Keratinocyte (primary cell): ENCODE results near the gene ADGRG1. TPM values are rescaled to one million over a fixed set of nuclear protein-coding genes. Genes with fewer than 3 reads are reported as not detected.

ENCODE experiments used
- DNase-seq: peaks from one replicate; pipeline ENCODE4 v3.0.0-alpha.2; 2011; ENCODE audit warnings: low read depth, missing footprints, low spot score
- FAIRE-seq: peaks from 2 replicates; lab custom pipeline; 2011; peaks lifted over from hg19 to GRCh38; lab: Jason Lieb, UNC
- H2AFZ ChIP-seq: 2 replicates; pipeline ENCODE4 v1.6.0; 2012; ENCODE audit warnings: low read length, control low read depth, inconsistent platforms; ENCODE audit not compliant: control insufficient read depth
- H3K27ac ChIP-seq: 2 replicates; pipeline ENCODE4 v1.5.1; 2011; ENCODE audit warnings: low read length; ENCODE audit not compliant: control insufficient read depth, insufficient read depth
- H3K27me3 ChIP-seq: 3 replicates; pipeline ENCODE4 v1.6.0; 2011; ENCODE audit warnings: low read length; ENCODE audit not compliant: control insufficient read depth, insufficient read depth; ENCODE audit errors: extremely low read depth
- H3K36me3 ChIP-seq, 2 experiments: 2 replicates in 1 of 2; 3 replicates in 1 of 2; pipeline ENCODE4 v1.5.1; 2011; ENCODE audit warnings: low read length in 2 of 2, mild to moderate bottlenecking in 1 of 2; ENCODE audit not compliant: control insufficient read depth in 2 of 2, insufficient read depth in 2 of 2; ENCODE audit errors: extremely low read depth in 1 of 2
- H3K4me1 ChIP-seq: 3 replicates; pipeline ENCODE4 v1.5.1; 2011; ENCODE audit warnings: low read length; ENCODE audit not compliant: control insufficient read depth, insufficient read depth; ENCODE audit errors: extremely low read depth
- H3K4me2 ChIP-seq: 3 replicates; pipeline ENCODE4 v1.6.0; 2011; ENCODE audit warnings: low read depth, low read length; ENCODE audit not compliant: control insufficient read depth, insufficient read depth; ENCODE audit errors: extremely low read depth
- H3K4me3 ChIP-seq, 3 experiments: fragments of 200-600 bp in 1 of 3; sonication (generic) in 1 of 3; 2 replicates in 2 of 3; 3 replicates in 1 of 3; pipeline ENCODE4 v1.5.1; 2011 to 2016; ENCODE audit warnings: low read length in 3 of 3, mild to moderate bottlenecking in 3 of 3, control low read depth in 2 of 3, inconsistent platforms in 1 of 3, low read depth in 1 of 3, mixed read lengths in 1 of 3, mixed run types in 1 of 3, moderate library complexity in 1 of 3; ENCODE audit not compliant: control insufficient read depth in 2 of 3, insufficient read depth in 2 of 3; ENCODE audit errors: extremely low read depth in 1 of 3
- H3K79me2 ChIP-seq: 2 replicates; pipeline ENCODE4 v1.6.0; 2012; ENCODE audit warnings: low read length; ENCODE audit not compliant: control insufficient read depth, insufficient read depth
- H3K9ac ChIP-seq: 3 replicates; pipeline ENCODE4 v1.6.0; 2011; ENCODE audit warnings: low read length; ENCODE audit not compliant: control insufficient read depth, insufficient read depth; ENCODE audit errors: extremely low read depth
- H3K9me1 ChIP-seq: 3 replicates; pipeline ENCODE4 v1.6.0; 2011; ENCODE audit warnings: low read length; ENCODE audit not compliant: control insufficient read depth, insufficient read depth; ENCODE audit errors: extremely low read depth
- H3K9me3 ChIP-seq: 2 replicates; pipeline ENCODE4 v1.5.1; 2012; ENCODE audit warnings: low read depth, low read length; ENCODE audit not compliant: control insufficient read depth
- H4K20me1 ChIP-seq: 3 replicates; pipeline ENCODE4 v1.6.0; 2011; ENCODE audit warnings: low read length; ENCODE audit not compliant: control insufficient read depth, insufficient read depth; ENCODE audit errors: extremely low read depth
- EZH2 ChIP-seq: IDR thresholded peaks from one replicate; pipeline ENCODE4 v1.6.1; 2012; ENCODE audit warnings: inconsistent platforms, mild to moderate bottlenecking, low read length, moderate library complexity
- dilution Hi-C: fragments of 300-500 bp; cut with MboI; formaldehyde crosslinking; loops from one replicate; pipeline ENCODE4 v1.7.0; 2020; ENCODE audit warnings: low sequenced_read_pairs; ENCODE audit not compliant: extremely low pct_ligation_motif_present
- polyA plus RNA-seq, 5 experiments: library from polyadenylated mRNA; depleted of rRNA in 3 of 5; stranded (reverse) in 3 of 5; stranded (forward) in 1 of 5; unstranded in 1 of 5; fragments of >200 nt; gene quantifications; 1 replicate in 1 of 5; 2 replicates in 3 of 5; 3 replicates in 1 of 5; pipeline versions ENCODE4 v1.2.1 to v1.2.3, GENCODE V29; 2011 to 2012; ENCODE audit warnings: missing spikeins in 2 of 5, low read depth in 1 of 5, low replicate concordance in 1 of 5
- TF ChIP-seq, protein P1 (sequence below), 3 experiments: IDR thresholded peaks in 1 of 3; conservative IDR thresholded peaks in 1 of 3; optimal IDR thresholded peaks in 1 of 3; 2 replicates in 2 of 3; 3 replicates in 1 of 3; pipeline versions ENCODE3 to v1.5.1; 2011; ENCODE audit warnings: low read length in 3 of 3, mild to moderate bottlenecking in 3 of 3, moderate library complexity in 2 of 3, control low read depth in 1 of 3, inconsistent platforms in 1 of 3; ENCODE audit not compliant: insufficient read depth in 2 of 3; ENCODE audit errors: extremely low read depth in 1 of 3

The ADGRG1 gene
- polyA plus RNA-seq, 1 donor (not counting 4 experiments of a cell fraction or from before 2014, with no cell fraction given): 28.4 TPM

GRCh38 chr16:57699899-57700298, 71.5 kb downstream of the ADGRG1 start:
- no peak for FAIRE-seq
- no peaks in the 10 kb centered on the region for H4K20me1 ChIP-seq
- dilution Hi-C loops: no loop called here
- H2AFZ ChIP-seq: no peak overlapping the region
- no peak overlapping the region for H3K9ac ChIP-seq
- H3K4me1 ChIP-seq: no peaks in the 10 kb centered on the region
- no peaks in the 10 kb centered on the region for H3K36me3 ChIP-seq
- DNase-seq: no peak
- no peaks in the 10 kb centered on the region for H3K27me3 ChIP-seq
- no peaks in the 10 kb centered on the region for H3K79me2 ChIP-seq
- no peaks in the 10 kb centered on the region for H3K9me1 ChIP-seq
- no peak for TF ChIP-seq EZH2
- TF ChIP-seq, protein P1, sequence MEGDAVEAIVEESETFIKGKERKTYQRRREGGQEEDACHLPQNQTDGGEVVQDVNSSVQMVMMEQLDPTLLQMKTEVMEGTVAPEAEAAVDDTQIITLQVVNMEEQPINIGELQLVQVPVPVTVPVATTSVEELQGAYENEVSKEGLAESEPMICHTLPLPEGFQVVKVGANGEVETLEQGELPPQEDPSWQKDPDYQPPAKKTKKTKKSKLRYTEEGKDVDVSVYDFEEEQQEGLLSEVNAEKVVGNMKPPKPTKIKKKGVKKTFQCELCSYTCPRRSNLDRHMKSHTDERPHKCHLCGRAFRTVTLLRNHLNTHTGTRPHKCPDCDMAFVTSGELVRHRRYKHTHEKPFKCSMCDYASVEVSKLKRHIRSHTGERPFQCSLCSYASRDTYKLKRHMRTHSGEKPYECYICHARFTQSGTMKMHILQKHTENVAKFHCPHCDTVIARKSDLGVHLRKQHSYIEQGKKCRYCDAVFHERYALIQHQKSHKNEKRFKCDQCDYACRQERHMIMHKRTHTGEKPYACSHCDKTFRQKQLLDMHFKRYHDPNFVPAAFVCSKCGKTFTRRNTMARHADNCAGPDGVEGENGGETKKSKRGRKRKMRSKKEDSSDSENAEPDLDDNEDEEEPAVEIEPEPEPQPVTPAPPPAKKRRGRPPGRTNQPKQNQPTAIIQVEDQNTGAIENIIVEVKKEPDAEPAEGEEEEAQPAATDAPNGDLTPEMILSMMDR (optimal IDR thresholded peaks at IDR 0.05 in 1 of 3, IDR thresholded peaks at IDR 0.05 in 1 of 3, conservative IDR thresholded peaks at IDR 0.05 in 1 of 3; ENCODE audit: extremely low read depth in 1 of 3, insufficient read depth in 2 of 3, low read length in 3 of 3): no peak
- H3K9me3 ChIP-seq: no peaks in the 10 kb centered on the region
- no peak overlapping the region for H3K4me2 ChIP-seq
- H3K27ac ChIP-seq: no peak overlapping the region
- no peak overlapping the region for H3K4me3 ChIP-seq

GRCh38 chr16:57700781-57701551, 72.5 kb downstream of the ADGRG1 start:
- H3K4me1 ChIP-seq: no peaks in the 10 kb centered on the region
- dilution Hi-C loops: no loop called here
- DNase-seq (no peak), FAIRE-seq (no peak)
- H2AFZ ChIP-seq: no peak overlapping the region
- no peaks in the 10 kb centered on the region for H3K27me3 ChIP-seq
- H3K27ac ChIP-seq: no peak overlapping the region
- H3K9me3 ChIP-seq: no peaks in the 10 kb centered on the region
- H3K9me1 ChIP-seq: no peaks in the 10 kb centered on the region
- no peaks in the 10 kb centered on the region for H4K20me1 ChIP-seq
- no peak for TF ChIP-seq EZH2
- TF ChIP-seq, protein P1 (optimal IDR thresholded peaks at IDR 0.05 in 1 of 3, IDR thresholded peaks at IDR 0.05 in 1 of 3, conservative IDR thresholded peaks at IDR 0.05 in 1 of 3; ENCODE audit: extremely low read depth in 1 of 3, insufficient read depth in 2 of 3, low read length in 3 of 3): no peak
- H3K36me3 ChIP-seq: no peaks in the 10 kb centered on the region
- no peak overlapping the region for H3K9ac ChIP-seq
- no peak overlapping the region for H3K4me3 ChIP-seq
- H3K79me2 ChIP-seq: no peaks in the 10 kb centered on the region
- no peak overlapping the region for H3K4me2 ChIP-seq
